WTC11 (cell line): ENCODE data around the gene FCGBP. TPM values are rescaled to one million over a fixed set of nuclear protein-coding genes. Genes with fewer than 3 reads are reported as not detected.
A peak's percentile ranks its signal among the peaks of the same experiment; 100 is the strongest.

Source experiments
- ATAC-seq: fragments of 200-7000 bp; cut with Tn5 transposase; 2 replicates; pipeline ENCODE4 v1.10.0; 2021; ENCODE audit warnings: mild to moderate bottlenecking, moderate library complexity
- Bru-seq: library from RNA; stranded (reverse); fragments of 400-500 nt; gene quantifications from one replicate; lab custom pipeline; 2021; lab: Mats Ljungman, UMichigan
- CTCF ChIA-PET: fragments of 300-600 bp; sonication (Branson Sonifier 250); formaldehyde crosslinking; loops from one replicate; lab custom pipeline; 2021; ENCODE audit warnings: antibody characterized with exemption; lab: Charles Lee
- POLR2A ChIA-PET: fragments of 350-600 bp; sonication (Branson Sonifier 250); formaldehyde crosslinking; loops from one replicate; lab custom pipeline; 2021; ENCODE audit warnings: antibody characterized with exemption; lab: Charles Lee
- DNase-seq: peaks from one replicate; pipeline ENCODE4 v3.0.0; 2021; ENCODE audit warnings: low spot score
- H3K27ac Mint-ChIP-seq: 2 replicates; pipeline ENCODE4 v1.8.0; 2021; ENCODE audit warnings: mixed read lengths
- H3K27me3 Mint-ChIP-seq: 2 replicates; pipeline ENCODE4 v1.8.0; 2021; ENCODE audit warnings: low read depth, mild to moderate bottlenecking, moderate library complexity, mixed read lengths
- H3K36me3 Mint-ChIP-seq: 2 replicates; pipeline ENCODE4 v1.8.0; 2021; ENCODE audit warnings: mixed read lengths
- H3K4me1 Mint-ChIP-seq: 2 replicates; pipeline ENCODE4 v1.8.0; 2022; ENCODE audit warnings: mixed read lengths
- H3K4me3 Mint-ChIP-seq: 2 replicates; pipeline ENCODE4 v1.8.0; 2021; ENCODE audit warnings: mild to moderate bottlenecking, moderate library complexity, mixed read lengths
- H3K9me3 Mint-ChIP-seq: 2 replicates; pipeline ENCODE4 v1.8.0; 2021; ENCODE audit warnings: mixed read lengths
- ETV6 ChIP-seq: sonication (generic); formaldehyde crosslinking; IDR thresholded peaks from 2 replicates; pipeline ENCODE4 v1.8.1; 2022; ENCODE audit warnings: mild to moderate bottlenecking, missing genetic modification reagents
- FOXJ3 ChIP-seq: sonication (generic); formaldehyde crosslinking; IDR thresholded peaks from 2 replicates; pipeline ENCODE4 v1.9.0; 2021; ENCODE audit warnings: missing genetic modification reagents, mild to moderate bottlenecking, borderline replicate concordance
- JAZF1 ChIP-seq: fragments of 250-450 bp; sonication (Bioruptor Pico); IDR thresholded peaks from 2 replicates; pipeline ENCODE4 v1.9.0; 2021; ENCODE audit warnings: moderate library complexity, mild to moderate bottlenecking, inconsistent platforms
- KAT7 ChIP-seq: sonication (generic); formaldehyde crosslinking; IDR thresholded peaks from 2 replicates; pipeline ENCODE4 v1.8.1; 2023; ENCODE audit warnings: missing genetic modification reagents, mild to moderate bottlenecking, borderline replicate concordance
- MYBL2 ChIP-seq: sonication (generic); formaldehyde crosslinking; IDR thresholded peaks from 2 replicates; pipeline ENCODE4 v1.8.1; 2023; ENCODE audit warnings: mild to moderate bottlenecking, moderate library complexity, missing genetic modification reagents
- NFE2L1 ChIP-seq: sonication (generic); formaldehyde crosslinking; IDR thresholded peaks from 2 replicates; pipeline ENCODE4 v1.8.1; 2023; ENCODE audit warnings: missing genetic modification reagents
- SMAD3 ChIP-seq: sonication (generic); formaldehyde crosslinking; IDR thresholded peaks from 2 replicates; pipeline ENCODE4 v1.8.0; 2022; ENCODE audit warnings: missing genetic modification reagents, mild to moderate bottlenecking, borderline replicate concordance
- TEAD1 ChIP-seq: sonication (generic); formaldehyde crosslinking; IDR thresholded peaks from 2 replicates; pipeline ENCODE4 v1.8.0; 2022; ENCODE audit warnings: mild to moderate bottlenecking, missing genetic modification reagents
- TP53 ChIP-seq: sonication (generic); formaldehyde crosslinking; IDR thresholded peaks from 2 replicates; pipeline ENCODE4 v1.8.1; 2023; ENCODE audit warnings: mild to moderate bottlenecking, missing genetic modification reagents
- USF1 ChIP-seq: sonication (generic); formaldehyde crosslinking; IDR thresholded peaks from 2 replicates; pipeline ENCODE4 v1.8.0; 2022; ENCODE audit warnings: mild to moderate bottlenecking, missing genetic modification reagents
- ZNF263 ChIP-seq: sonication (generic); formaldehyde crosslinking; IDR thresholded peaks from 2 replicates; pipeline ENCODE4 v1.8.1; 2022; ENCODE audit warnings: low read depth, mild to moderate bottlenecking, moderate library complexity, missing genetic modification reagents
- ZSCAN18 ChIP-seq: fragments of 250-450 bp; sonication (Bioruptor Pico); IDR thresholded peaks from 2 replicates; pipeline ENCODE4 v2.1.2; 2022; ENCODE audit warnings: mild to moderate bottlenecking, moderate library complexity
- long read RNA-seq, 3 experiments: library from RNA in 1 of 3; library from capped mRNA in 1 of 3; library from polyadenylated mRNA in 1 of 3; unstranded in 2 of 3; stranded (forward) in 1 of 3; transcript quantifications; one replicate each; pipeline ENCODE4 v2.0.0, GENCODE V29; 2021
- total RNA-seq: library from RNA; stranded (reverse); gene quantifications from 3 replicates; pipeline ENCODE4 v1.2.3, GENCODE V29; 2021
- TF ChIP-seq, protein P1 (sequence below): fragments of 250-450 bp; sonication (Bioruptor Pico); IDR thresholded peaks from 2 replicates; pipeline ENCODE4 v1.9.0; 2021; ENCODE audit warnings: mild to moderate bottlenecking
- TF ChIP-seq, protein P2 (sequence below): sonication (generic); formaldehyde crosslinking; IDR thresholded peaks from 2 replicates; pipeline ENCODE4 v1.8.1; 2023; ENCODE audit warnings: mild to moderate bottlenecking, missing genetic modification reagents, moderate library complexity
- TF ChIP-seq, protein P3 (sequence below): sonication (generic); formaldehyde crosslinking; IDR thresholded peaks from 2 replicates; pipeline ENCODE4 v1.8.1; 2023; ENCODE audit warnings: mild to moderate bottlenecking, missing genetic modification reagents, moderate library complexity
- TF ChIP-seq, protein P4 (sequence below): sonication (generic); formaldehyde crosslinking; IDR thresholded peaks from 2 replicates; pipeline ENCODE4 v1.8.0; 2023; ENCODE audit warnings: mild to moderate bottlenecking, missing genetic modification reagents
- TF ChIP-seq, protein P5 (sequence below): sonication (generic); formaldehyde crosslinking; IDR thresholded peaks from 2 replicates; pipeline ENCODE4 v1.8.1; 2023; ENCODE audit warnings: mild to moderate bottlenecking, missing genetic modification reagents
- TF ChIP-seq, protein P6 (sequence below): sonication (generic); formaldehyde crosslinking; IDR thresholded peaks from 2 replicates; pipeline ENCODE4 v1.8.1; 2023; ENCODE audit warnings: mild to moderate bottlenecking, missing genetic modification reagents

Gene FCGBP
- total RNA-seq (2.8 to 4.4 TPM (median 3.5 TPM) in 3 replicates), Bru-seq, nascent RNA (percentile 15 among the genes with signal in this experiment)
- long read RNA-seq, experiment 1, partial matches to known transcripts = 6 of 6 reads
- long read RNA-seq, experiment 1, other reads (novel, unspliced or antisense) = 0 of 6 reads
- long read RNA-seq, experiment 2, partial matches to known transcripts = 5 of 6 reads
- long read RNA-seq, experiment 2, other reads (novel, unspliced or antisense) = 1 of 6 reads
- long read RNA-seq, experiment 3, partial matches to known transcripts = 3 of 5 reads
- long read RNA-seq, experiment 3, other reads (novel, unspliced or antisense) = 2 of 5 reads

DNA sequence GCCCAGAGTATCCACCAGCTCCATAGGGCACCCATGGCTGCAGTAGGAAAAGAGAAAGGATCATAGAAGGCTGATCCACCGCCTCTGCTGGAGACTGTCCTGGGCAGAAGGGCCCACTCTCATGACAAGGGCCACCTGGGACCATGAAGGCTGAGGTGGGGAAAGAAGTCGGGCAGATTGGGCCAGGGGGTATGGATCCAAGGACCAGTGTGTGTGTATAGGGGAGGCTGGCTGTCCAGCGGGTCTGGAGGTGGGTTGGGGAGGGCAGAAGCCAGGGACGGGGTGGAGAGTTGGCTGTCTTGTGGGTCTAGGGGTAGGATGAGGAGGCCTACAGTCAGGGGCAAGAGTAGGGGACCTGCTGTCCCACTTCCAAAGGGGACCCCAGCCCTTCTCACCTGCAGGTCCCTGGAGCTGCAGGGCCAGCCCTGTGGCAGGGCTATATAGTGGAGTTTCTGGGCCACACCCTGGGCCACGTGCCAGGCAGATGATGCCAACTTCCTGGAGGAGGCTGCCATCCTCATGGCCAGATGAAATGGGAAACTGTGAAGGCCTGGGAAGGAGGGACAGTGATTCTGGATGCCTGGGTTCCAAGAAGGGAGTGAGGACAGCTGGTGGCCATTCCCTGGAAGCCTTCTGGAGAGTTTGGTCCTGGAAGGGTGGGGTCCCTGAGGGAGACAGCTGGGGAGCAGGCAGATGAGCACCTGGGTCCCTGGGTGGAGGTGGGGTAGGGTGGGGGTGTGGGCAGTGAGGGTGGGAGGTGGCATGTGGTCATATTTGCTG is at the start of gene FCGBP:
Gene FCGBP, minus strand, starts transcription at position 51 of the 780 bp plus-strand sequence.
- Mint-ChIP-seq H3K4me1 (no peaks in the 10 kb centered on the region), H3K36me3 (no peaks in the 10 kb centered on the region), H3K27me3 (peaks cover 3% of the 10 kb centered on the region), H3K4me3 (no peak within 1 kb of the TSS), H3K27ac (no peak within 1 kb of the TSS), H3K9me3 (no peaks in the 10 kb centered on the region)
- DNase-seq (no peak), ATAC-seq (no peak)
- CTCF ChIA-PET = no interaction called here
- POLR2A ChIA-PET = no interaction called here
- TF ChIP-seq NFE2L1 (CRISPR knock-in tag) (no peak), TEAD1 (CRISPR knock-in tag) (no peak), SMAD3 (CRISPR knock-in tag) (no peak), ETV6 (CRISPR knock-in tag) (no peak), KAT7 (CRISPR knock-in tag) (no peak), JAZF1 (no peak), FOXJ3 (no peak), USF1 (no peak), ZSCAN18 (CRISPR knock-in tag) (no peak), MYBL2 (no peak), TP53 (no peak), ZNF263 (CRISPR knock-in tag) (no peak)
- TF ChIP-seq, protein P1, sequence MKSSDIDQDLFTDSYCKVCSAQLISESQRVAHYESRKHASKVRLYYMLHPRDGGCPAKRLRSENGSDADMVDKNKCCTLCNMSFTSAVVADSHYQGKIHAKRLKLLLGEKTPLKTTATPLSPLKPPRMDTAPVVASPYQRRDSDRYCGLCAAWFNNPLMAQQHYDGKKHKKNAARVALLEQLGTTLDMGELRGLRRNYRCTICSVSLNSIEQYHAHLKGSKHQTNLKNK (CRISPR knock-in tag) = no peak
- TF ChIP-seq, protein P2, sequence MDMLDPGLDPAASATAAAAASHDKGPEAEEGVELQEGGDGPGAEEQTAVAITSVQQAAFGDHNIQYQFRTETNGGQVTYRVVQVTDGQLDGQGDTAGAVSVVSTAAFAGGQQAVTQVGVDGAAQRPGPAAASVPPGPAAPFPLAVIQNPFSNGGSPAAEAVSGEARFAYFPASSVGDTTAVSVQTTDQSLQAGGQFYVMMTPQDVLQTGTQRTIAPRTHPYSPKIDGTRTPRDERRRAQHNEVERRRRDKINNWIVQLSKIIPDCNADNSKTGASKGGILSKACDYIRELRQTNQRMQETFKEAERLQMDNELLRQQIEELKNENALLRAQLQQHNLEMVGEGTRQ (CRISPR knock-in tag) = no peak
- TF ChIP-seq, protein P3, sequence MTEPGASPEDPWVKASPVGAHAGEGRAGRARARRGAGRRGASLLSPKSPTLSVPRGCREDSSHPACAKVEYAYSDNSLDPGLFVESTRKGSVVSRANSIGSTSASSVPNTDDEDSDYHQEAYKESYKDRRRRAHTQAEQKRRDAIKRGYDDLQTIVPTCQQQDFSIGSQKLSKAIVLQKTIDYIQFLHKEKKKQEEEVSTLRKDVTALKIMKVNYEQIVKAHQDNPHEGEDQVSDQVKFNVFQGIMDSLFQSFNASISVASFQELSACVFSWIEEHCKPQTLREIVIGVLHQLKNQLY (CRISPR knock-in tag) = no peak
- TF ChIP-seq, protein P4, sequence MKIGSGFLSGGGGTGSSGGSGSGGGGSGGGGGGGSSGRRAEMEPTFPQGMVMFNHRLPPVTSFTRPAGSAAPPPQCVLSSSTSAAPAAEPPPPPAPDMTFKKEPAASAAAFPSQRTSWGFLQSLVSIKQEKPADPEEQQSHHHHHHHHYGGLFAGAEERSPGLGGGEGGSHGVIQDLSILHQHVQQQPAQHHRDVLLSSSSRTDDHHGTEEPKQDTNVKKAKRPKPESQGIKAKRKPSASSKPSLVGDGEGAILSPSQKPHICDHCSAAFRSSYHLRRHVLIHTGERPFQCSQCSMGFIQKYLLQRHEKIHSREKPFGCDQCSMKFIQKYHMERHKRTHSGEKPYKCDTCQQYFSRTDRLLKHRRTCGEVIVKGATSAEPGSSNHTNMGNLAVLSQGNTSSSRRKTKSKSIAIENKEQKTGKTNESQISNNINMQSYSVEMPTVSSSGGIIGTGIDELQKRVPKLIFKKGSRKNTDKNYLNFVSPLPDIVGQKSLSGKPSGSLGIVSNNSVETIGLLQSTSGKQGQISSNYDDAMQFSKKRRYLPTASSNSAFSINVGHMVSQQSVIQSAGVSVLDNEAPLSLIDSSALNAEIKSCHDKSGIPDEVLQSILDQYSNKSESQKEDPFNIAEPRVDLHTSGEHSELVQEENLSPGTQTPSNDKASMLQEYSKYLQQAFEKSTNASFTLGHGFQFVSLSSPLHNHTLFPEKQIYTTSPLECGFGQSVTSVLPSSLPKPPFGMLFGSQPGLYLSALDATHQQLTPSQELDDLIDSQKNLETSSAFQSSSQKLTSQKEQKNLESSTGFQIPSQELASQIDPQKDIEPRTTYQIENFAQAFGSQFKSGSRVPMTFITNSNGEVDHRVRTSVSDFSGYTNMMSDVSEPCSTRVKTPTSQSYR (CRISPR knock-in tag) = no peak
- TF ChIP-seq, protein P5, sequence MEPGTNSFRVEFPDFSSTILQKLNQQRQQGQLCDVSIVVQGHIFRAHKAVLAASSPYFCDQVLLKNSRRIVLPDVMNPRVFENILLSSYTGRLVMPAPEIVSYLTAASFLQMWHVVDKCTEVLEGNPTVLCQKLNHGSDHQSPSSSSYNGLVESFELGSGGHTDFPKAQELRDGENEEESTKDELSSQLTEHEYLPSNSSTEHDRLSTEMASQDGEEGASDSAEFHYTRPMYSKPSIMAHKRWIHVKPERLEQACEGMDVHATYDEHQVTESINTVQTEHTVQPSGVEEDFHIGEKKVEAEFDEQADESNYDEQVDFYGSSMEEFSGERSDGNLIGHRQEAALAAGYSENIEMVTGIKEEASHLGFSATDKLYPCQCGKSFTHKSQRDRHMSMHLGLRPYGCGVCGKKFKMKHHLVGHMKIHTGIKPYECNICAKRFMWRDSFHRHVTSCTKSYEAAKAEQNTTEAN (CRISPR knock-in tag) = no peak
- TF ChIP-seq, protein P6, sequence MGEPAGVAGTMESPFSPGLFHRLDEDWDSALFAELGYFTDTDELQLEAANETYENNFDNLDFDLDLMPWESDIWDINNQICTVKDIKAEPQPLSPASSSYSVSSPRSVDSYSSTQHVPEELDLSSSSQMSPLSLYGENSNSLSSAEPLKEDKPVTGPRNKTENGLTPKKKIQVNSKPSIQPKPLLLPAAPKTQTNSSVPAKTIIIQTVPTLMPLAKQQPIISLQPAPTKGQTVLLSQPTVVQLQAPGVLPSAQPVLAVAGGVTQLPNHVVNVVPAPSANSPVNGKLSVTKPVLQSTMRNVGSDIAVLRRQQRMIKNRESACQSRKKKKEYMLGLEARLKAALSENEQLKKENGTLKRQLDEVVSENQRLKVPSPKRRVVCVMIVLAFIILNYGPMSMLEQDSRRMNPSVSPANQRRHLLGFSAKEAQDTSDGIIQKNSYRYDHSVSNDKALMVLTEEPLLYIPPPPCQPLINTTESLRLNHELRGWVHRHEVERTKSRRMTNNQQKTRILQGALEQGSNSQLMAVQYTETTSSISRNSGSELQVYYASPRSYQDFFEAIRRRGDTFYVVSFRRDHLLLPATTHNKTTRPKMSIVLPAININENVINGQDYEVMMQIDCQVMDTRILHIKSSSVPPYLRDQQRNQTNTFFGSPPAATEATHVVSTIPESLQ = no peak
